HepG2 (cell line): ENCODE measurements around the gene DACT2. TPM values are rescaled to one million over a fixed set of nuclear protein-coding genes. Genes with fewer than 3 reads are reported as not detected.

Source experiments
- ATAC-seq: fragments of 200-7000 bp; cut with Tn5 transposase; 3 replicates; pipeline ENCODE4 v1.9.1; 2020; ENCODE audit warnings: mild to moderate bottlenecking, moderate library complexity
- BruUV-seq: library from RNA; stranded (reverse); fragments of 400-500 nt; replicated peaks from 2 replicates; lab custom pipeline; 2021; lab: Mats Ljungman, UMichigan
- CTCF ChIA-PET: fragments of 300-600 bp; formaldehyde crosslinking; extraction: SDS; loops from one replicate; lab custom pipeline; 2021; ENCODE audit warnings: low total read pairs, inconsistent platforms, low intra/inter-chr PET ratio; lab: Yijun Ruan, JAX
- POLR2A ChIA-PET: fragments of 350-600 bp; sonication (Branson Sonifier 250); formaldehyde crosslinking; loops from one replicate; lab custom pipeline; 2020; ENCODE audit warnings: antibody characterized with exemption, inconsistent platforms; lab: Yijun Ruan, JAX
- DNase-seq: peaks from one replicate; pipeline ENCODE4 v3.0.0-alpha.2; 2015; ENCODE audit warnings: low spot score
- FAIRE-seq: peaks from 3 replicates; lab custom pipeline; 2011; peaks lifted over from hg19 to GRCh38; lab: Jason Lieb, UNC
- H2AFZ ChIP-seq: one replicate; pipeline ENCODE4 v1.6.1; 2011; ENCODE audit warnings: low read length, inconsistent platforms
- H3K27ac ChIP-seq: fragments of 300-600 bp; 3 replicates; pipeline ENCODE4 v1.8.0; 2011; ENCODE audit warnings: mixed run types, mild to moderate bottlenecking, mixed read lengths, low read length, inconsistent platforms; ENCODE audit not compliant: insufficient read depth; ENCODE audit errors: extremely low read length
- H3K27me3 ChIP-seq, 2 experiments: fragments of 200-600 bp in 1 of 2; 2 replicates in 1 of 2; 3 replicates in 1 of 2; pipeline versions ENCODE4 v1.6.0 to v1.8.0; 2011; ENCODE audit warnings: low read length in 2 of 2, mild to moderate bottlenecking in 2 of 2, moderate library complexity in 2 of 2, inconsistent platforms in 1 of 2; ENCODE audit not compliant: insufficient read depth in 2 of 2, control insufficient read depth in 1 of 2
- H3K36me3 ChIP-seq, 2 experiments: fragments of 200-600 bp in 1 of 2; replicated peaks in 1 of 2; 2 replicates in 1 of 2; 3 replicates in 1 of 2; pipeline versions ENCODE4 v1.5.1 to v1.8.0; 2011; ENCODE audit warnings: low read length in 2 of 2, inconsistent platforms in 1 of 2; ENCODE audit not compliant: insufficient read depth in 2 of 2, control insufficient read depth in 1 of 2
- H3K4me1 ChIP-seq: 2 replicates; pipeline ENCODE4 v1.5.1; 2012; ENCODE audit warnings: low read length, inconsistent platforms; ENCODE audit not compliant: insufficient read depth
- H3K4me2 ChIP-seq: 2 replicates; pipeline ENCODE4 v1.6.0; 2011; ENCODE audit warnings: low read depth, low read length, inconsistent platforms
- H3K4me3 ChIP-seq, 3 experiments: fragments of 200-600 bp in 1 of 3; sonication (generic), shearing (Covaris generic) in 1 of 3; replicated peaks in 1 of 3; 2 replicates each; pipeline ENCODE4 v1.5.1; 2011 to 2016; ENCODE audit warnings: low read length in 3 of 3, inconsistent platforms in 2 of 3, low read depth in 2 of 3, mild to moderate bottlenecking in 2 of 3, control low read depth in 1 of 3, mixed read lengths in 1 of 3; ENCODE audit not compliant: insufficient read depth in 1 of 3
- H3K79me2 ChIP-seq: one replicate; pipeline ENCODE4 v1.6.1; 2011; ENCODE audit warnings: low read length, inconsistent platforms; ENCODE audit not compliant: insufficient read depth
- H3K9ac ChIP-seq: 2 replicates; pipeline ENCODE4 v1.6.0; 2011; ENCODE audit warnings: mild to moderate bottlenecking, low read depth, low read length, inconsistent platforms; ENCODE audit not compliant: insufficient read depth
- H3K9me3 ChIP-seq: 2 replicates; pipeline ENCODE4 v1.5.1; 2012; ENCODE audit warnings: mild to moderate bottlenecking, low read length
- H4K20me1 ChIP-seq: 2 replicates; pipeline ENCODE4 v1.6.0; 2011; ENCODE audit warnings: inconsistent platforms, mild to moderate bottlenecking, low read length, moderate library complexity; ENCODE audit not compliant: insufficient read depth
- NFYC ChIP-seq: IDR thresholded peaks from 2 replicates; pipeline ENCODE4 v1.6.1; 2016; ENCODE audit warnings: missing genetic modification reagents, missing compliant biosample characterization
- ZBTB33 ChIP-seq: sonication (generic); formaldehyde crosslinking; IDR thresholded peaks from 2 replicates; pipeline ENCODE4 v1.4.0; 2020; ENCODE audit warnings: missing genetic modification reagents
- ZNF382 ChIP-seq: sonication (generic); formaldehyde crosslinking; IDR thresholded peaks from 2 replicates; pipeline ENCODE4 v1.5.0; 2020; ENCODE audit warnings: missing genetic modification reagents, mild to moderate bottlenecking, borderline replicate concordance
- WGBS: methylation state at CpG from one replicate; pipeline ENCODE4 v1.1.6; 2017; ENCODE audit warnings: low lambda C conversion rate; 5-methylcytosine and 5-hydroxymethylcytosine counted together
- in situ Hi-C: cut with HindIII; loops from 2 replicates; pipeline ENCODE4 v1.10.0; 2017; ENCODE audit warnings: low pct_unique_long_range_greater_than_20kb; ENCODE audit not compliant: extremely low pct_ligation_motif_present
- intact Hi-C: fragments of 100-400 bp; cut with micrococcal nuclease; formaldehyde crosslinking; loops from one replicate; pipeline ENCODE4 v1.10.0; 2022; ENCODE audit not compliant: unreplicated experiment
- polyA plus RNA-seq, 8 experiments: library from polyadenylated mRNA; depleted of rRNA in 3 of 8; stranded (reverse) in 7 of 8; unstranded in 1 of 8; fragments of >200 nt; fragmentation: Illumina TruSeq in 4 of 8; extraction: Trizol in 4 of 8; gene quantifications; 2 replicates each; pipeline versions ENCODE4 v1.2.1 to v1.2.3, GENCODE V29; 2011 to 2016; ENCODE audit warnings: low read depth in 4 of 8, missing spikeins in 1 of 8, mixed read lengths in 1 of 8; ENCODE audit not compliant: insufficient read depth in 1 of 8
- total RNA-seq, 5 experiments: library from RNA; depleted of rRNA; stranded (reverse); fragments of >200 nt; fragmentation: Illumina TruSeq; extraction: Trizol; gene quantifications; 2 replicates each; pipeline ENCODE4 v1.2.3, GENCODE V29; 2016; ENCODE audit warnings: low read depth in 1 of 5

The DACT2 gene
- total and polyA plus RNA-seq, 2 of the 13 experiments (the other 11 are each of a cell fraction or from before 2014, with no cell fraction given), result 0.15 TPM; not detected in 1

GRCh38 chr6:168308390-168309144 is 11.0 kb downstream of the DACT2 start (continued):
- no peak for TF ChIP-seq NFYC (CRISPR knock-in tag)

GRCh38 chr6:168307695-168308021 is 11.9 kb downstream of the DACT2 start:
- intact Hi-C loops (no loop called here), in situ Hi-C loops (no loop called here)
- ATAC-seq, result no peak
- Histone ChIP-seq H3K27ac (no peak overlapping the region), H3K36me3 (no peaks in the 10 kb centered on the region), H4K20me1 (no peaks in the 10 kb centered on the region), H3K9me3 (no peaks in the 10 kb centered on the region), H3K79me2 (no peaks in the 10 kb centered on the region), H3K27me3 (no peaks in the 10 kb centered on the region), H3K4me3 (no peak overlapping the region), H3K9ac (no peak overlapping the region), H2AFZ (no peak overlapping the region), H3K4me2 (no peak overlapping the region), H3K4me1 (peaks cover 20% of the 10 kb centered on the region)
- no peak for TF ChIP-seq ZNF382 (CRISPR knock-in tag)
- TF ChIP-seq ZBTB33 (CRISPR knock-in tag), result 0 out of 2 replicates have a peak, but pooled peaks have one; percentile 22
- no peak for FAIRE-seq
- DNase-seq, result no peak
- BruUV-seq, result no TSS peak
- POLR2A ChIA-PET, result no interaction called here
- 90% methylated on average over 16 of the region's 22 CpGs for WGBS
- CTCF ChIA-PET, result no interaction called here
